ENCODE data around the gene KCTD21.

- no peak for TF ChIP-seq ZNF274 (IDR thresholded peaks at IDR 0.05; ENCODE audit: insufficient read depth, insufficient read length)
- TF ChIP-seq SIN3A (IDR thresholded peaks at IDR 0.05; ENCODE audit: low read depth, low read length) = no peak
- TF ChIP-seq MAX (IDR thresholded peaks at IDR 0.05; ENCODE audit: low read depth, low read length) = no peak
- TF ChIP-seq EP300 (IDR thresholded peaks at IDR 0.05; ENCODE audit: borderline replicate concordance in 1 of 2, control insufficient read depth in 1 of 2, low read depth in 2 of 2, low read length in 2 of 2) = no peak
- no peak for TF ChIP-seq CBFB (IDR thresholded peaks at IDR 0.05; ENCODE audit: low read depth)
- TF ChIP-seq POLR2AphosphoS2 (IDR thresholded peaks at IDR 0.05; ENCODE audit: low read depth, low read length) = no peak
- no peak for TF ChIP-seq POLR2AphosphoS5 (IDR thresholded peaks at IDR 0.05; ENCODE audit: low read length)
- TF ChIP-seq POLR2A (IDR thresholded peaks at IDR 0.05; ENCODE audit: low read depth, low read length) = no peak
- no peak for TF ChIP-seq BCL11A (IDR thresholded peaks at IDR 0.05; ENCODE audit: low read depth, low read length)
- no peak for TF ChIP-seq MEF2A (IDR thresholded peaks at IDR 0.05; ENCODE audit: insufficient read depth, low read depth, low read length)
Observed at GRCh38 chr11:78205691-78206090, 17.3 kb upstream of the KCTD21 start.

Data from GM12878 (cell line).